ENCODE results near the gene KCNIP3. TPM values are rescaled to one million over a fixed set of nuclear protein-coding genes. Genes with fewer than 3 reads are reported as not detected.

The KCNIP3 gene
- total and polyA plus RNA-seq, 2 donors (not counting 1 experiment from before 2014, with no cell fraction given), result not detected

GRCh38 chr2:95275151-95275515 lies 22.0 kb upstream of the KCNIP3 start:
- intact Hi-C loops (cut with micrococcal nuclease), result no loop called here
- 98% methylated on average over 4 of the region's 4 CpGs for WGBS (ENCODE audit: insufficient coverage)
- DNase-seq (no peak), ATAC-seq (ENCODE audit: low read depth) (no peak)
- Histone ChIP-seq H3K27me3 (replicated peaks in 1 of 4; ENCODE audit: control extremely low read depth in 1 of 4, control insufficient read depth in 3 of 4, insufficient read depth in 4 of 4, low read length in 3 of 4) (no peaks in the 10 kb centered on the region), H3K9me3 (ENCODE audit: control extremely low read depth in 1 of 3, control insufficient read depth in 2 of 3, insufficient read depth in 1 of 3, low read length in 2 of 3) (peaks cover 0 to 4% (median 0%) of the 10 kb centered on the region in 3 donors), H2AFZ (ENCODE audit: insufficient read depth, low read depth, low read length, poor library complexity, severe bottlenecking) (no peak overlapping the region), H3K9ac (ENCODE audit: low read length) (no peak overlapping the region), H3K4me2 (replicated peaks; ENCODE audit: low read depth, low read length, poor library complexity, severe bottlenecking) (no peak overlapping the region), H3K4me3 (ENCODE audit: control extremely low read depth in 1 of 5, extremely low read depth in 1 of 5, insufficient read depth in 1 of 5, low read depth in 2 of 5, low read length in 4 of 5) (no peak overlapping the region), H3K27ac (ENCODE audit: low read length in 2 of 2) (no peak overlapping the region), H4K20me1 (ENCODE audit: control insufficient read depth, insufficient read depth, low read length, poor library complexity, severe bottlenecking) (no peaks in the 10 kb centered on the region), H3K36me3 (replicated peaks in 1 of 2; ENCODE audit: control extremely low read depth in 1 of 2, control insufficient read depth in 1 of 2, extremely low read depth in 1 of 2, insufficient read depth in 2 of 2, low read length in 1 of 2) (no peaks in the 10 kb centered on the region), H3K79me2 (ENCODE audit: control insufficient read depth, insufficient read depth, low read length) (no peaks in the 10 kb centered on the region), H3K4me1 (ENCODE audit: control insufficient read depth in 2 of 2, insufficient read depth in 2 of 2, low read length in 2 of 2) (no peaks in the 10 kb centered on the region)
- Mint-ChIP-seq H3K27me3 (no peaks in the 10 kb centered on the region), H3K4me3 (no peak overlapping the region), H3K4me1 (no peaks in the 10 kb centered on the region), H3K9me3 (ENCODE audit: insufficient read depth) (no peaks in the 10 kb centered on the region), H3K27ac (no peak overlapping the region)
- POLR2A ChIA-PET, result no interaction called here
- no peak for TF ChIP-seq CTCF (IDR thresholded peaks at IDR 0.05)
- CTCF ChIA-PET, result no interaction called here

GRCh38 chr2:95275601-95276243 lies 21.4 kb upstream of the KCNIP3 start:
- H3K27me3 Mint-ChIP-seq, result no peaks in the 10 kb centered on the region
- no peak overlapping the region for H2AFZ ChIP-seq (ENCODE audit: insufficient read depth, low read depth, low read length, poor library complexity, severe bottlenecking)
- no peaks in the 10 kb centered on the region for H3K27me3 ChIP-seq (replicated peaks in 1 of 4; ENCODE audit: control extremely low read depth in 1 of 4, control insufficient read depth in 3 of 4, insufficient read depth in 4 of 4, low read length in 3 of 4)
- no peaks in the 10 kb centered on the region for H3K79me2 ChIP-seq (ENCODE audit: control insufficient read depth, insufficient read depth, low read length)
- DNase-seq (no peak), ATAC-seq (ENCODE audit: low read depth) (no peak)
- no peak overlapping the region for H3K27ac ChIP-seq (ENCODE audit: low read length in 2 of 2)
- no peaks in the 10 kb centered on the region for H3K4me1 ChIP-seq (ENCODE audit: control insufficient read depth in 2 of 2, insufficient read depth in 2 of 2, low read length in 2 of 2)
- H3K4me3 Mint-ChIP-seq, result no peak overlapping the region
- intact Hi-C loops (cut with micrococcal nuclease), result no loop called here
- no peak overlapping the region for H3K4me3 ChIP-seq (ENCODE audit: control extremely low read depth in 1 of 5, extremely low read depth in 1 of 5, insufficient read depth in 1 of 5, low read depth in 2 of 5, low read length in 4 of 5)
- ChIA-PET CTCF (no interaction called here), POLR2A (no interaction called here)
- no peak overlapping the region for H3K27ac Mint-ChIP-seq
- no peaks in the 10 kb centered on the region for H4K20me1 ChIP-seq (ENCODE audit: control insufficient read depth, insufficient read depth, low read length, poor library complexity, severe bottlenecking)
- no peak overlapping the region for H3K9ac ChIP-seq (ENCODE audit: low read length)
- TF ChIP-seq CTCF (IDR thresholded peaks at IDR 0.05) (no peak), EZH2 (IDR thresholded peaks at IDR 0.05; ENCODE audit: borderline replicate concordance, insufficient read depth, low read depth, low read length, poor library complexity, severe bottlenecking) (no peak)
- H3K4me1 Mint-ChIP-seq, result no peaks in the 10 kb centered on the region
- H3K4me2 ChIP-seq (replicated peaks; ENCODE audit: low read depth, low read length, poor library complexity, severe bottlenecking), result no peak overlapping the region
- peaks cover 0 to 4% (median 0%) of the 10 kb centered on the region in 3 donors for H3K9me3 ChIP-seq (ENCODE audit: control extremely low read depth in 1 of 3, control insufficient read depth in 2 of 3, insufficient read depth in 1 of 3, low read length in 2 of 3)
- WGBS (ENCODE audit: insufficient coverage), result 81% methylated on average over 21 of the region's 28 CpGs
- no peaks in the 10 kb centered on the region for H3K36me3 ChIP-seq (replicated peaks in 1 of 2; ENCODE audit: control extremely low read depth in 1 of 2, control insufficient read depth in 1 of 2, extremely low read depth in 1 of 2, insufficient read depth in 2 of 2, low read length in 1 of 2)
- no peaks in the 10 kb centered on the region for H3K9me3 Mint-ChIP-seq (ENCODE audit: insufficient read depth)

All from B cell (primary cell).